Cardiac septum (tissue), 1 donor: ENCODE results near the gene OR2T27. TPM values are rescaled to one million over a fixed set of nuclear protein-coding genes. Genes with fewer than 3 reads are reported as not detected.

Source experiments
- total RNA-seq: library from RNA; stranded (reverse); fragmentation: NEBNext Ultra II Directional; extraction: Animal tissue kit (Norgen Biotek cat#: 25700); gene quantifications from one replicate; pipeline ENCODE4 v1.2.1, GENCODE V29; 2021
- donor health status: DM: no; HTN: no; CAD: no.

OR2T27 gene
- total RNA-seq, 1 donor from 2014 or later, result not detected

Other genes with a start within 250 kb of the OR2T27 start
- not detected for gene OR2T2, start 209.9 kb downstream of the OR2T27 start, total RNA-seq
- gene OR2T3, start 182.2 kb downstream of the OR2T27 start, total RNA-seq, result not detected
- gene OR2T5, start 166.9 kb downstream of the OR2T27 start, total RNA-seq, result not detected
- not detected for gene OR2G6, start 147.5 kb downstream of the OR2T27 start, total RNA-seq
- gene OR2T29, start 92.8 kb downstream of the OR2T27 start, total RNA-seq, result not detected
- gene OR2T34, start 80.8 kb downstream of the OR2T27 start, total RNA-seq, result not detected
- not detected for gene OR2T10, start 57.8 kb downstream of the OR2T27 start, total RNA-seq
- not detected for gene OR2T11, start 20.4 kb downstream of the OR2T27 start, total RNA-seq
- not detected for gene OR2T35, start 10.2 kb downstream of the OR2T27 start, total RNA-seq
- not detected for gene OR14I1, start 47.2 kb upstream of the OR2T27 start, total RNA-seq
- gene LYPD8, start 100.2 kb upstream of the OR2T27 start, total RNA-seq, result not detected
- 25.1 TPM for gene SH3BP5L, start 170.4 kb upstream of the OR2T27 start, total RNA-seq
- gene ZNF672, start 182.7 kb upstream of the OR2T27 start, total RNA-seq, result 40.7 TPM
- 18.1 TPM for gene ZNF692, start 203.6 kb upstream of the OR2T27 start, total RNA-seq